ENCODE results near the gene C9.
"Not testable (repeated sequence)": the region's sequence is repeated elsewhere in the genome, so short reads cannot be mapped to it uniquely, and the experiment has no call there.

The C9 gene

DNA sequence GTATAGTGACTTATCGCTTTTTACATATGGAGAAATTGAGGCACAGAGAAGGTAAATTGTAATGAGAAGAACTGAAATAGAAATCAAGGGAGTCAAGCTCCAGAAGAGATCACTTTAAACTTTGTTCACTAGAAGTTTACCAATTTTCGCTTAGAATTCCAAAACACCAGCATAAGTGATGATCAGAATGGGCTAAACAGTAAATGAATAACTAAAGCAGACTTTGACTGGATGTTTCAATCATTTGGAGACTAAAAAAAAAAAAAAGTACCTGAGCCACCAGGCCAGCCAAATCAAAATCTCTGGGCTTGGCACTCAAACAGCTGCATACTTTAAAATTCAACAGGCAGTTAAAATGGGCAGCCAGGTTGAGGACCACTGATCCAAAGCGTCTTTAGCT, 106.7 kb downstream of the C9 start:
- no peak for DNase-seq (ENCODE audit: low spot score)

DNA sequence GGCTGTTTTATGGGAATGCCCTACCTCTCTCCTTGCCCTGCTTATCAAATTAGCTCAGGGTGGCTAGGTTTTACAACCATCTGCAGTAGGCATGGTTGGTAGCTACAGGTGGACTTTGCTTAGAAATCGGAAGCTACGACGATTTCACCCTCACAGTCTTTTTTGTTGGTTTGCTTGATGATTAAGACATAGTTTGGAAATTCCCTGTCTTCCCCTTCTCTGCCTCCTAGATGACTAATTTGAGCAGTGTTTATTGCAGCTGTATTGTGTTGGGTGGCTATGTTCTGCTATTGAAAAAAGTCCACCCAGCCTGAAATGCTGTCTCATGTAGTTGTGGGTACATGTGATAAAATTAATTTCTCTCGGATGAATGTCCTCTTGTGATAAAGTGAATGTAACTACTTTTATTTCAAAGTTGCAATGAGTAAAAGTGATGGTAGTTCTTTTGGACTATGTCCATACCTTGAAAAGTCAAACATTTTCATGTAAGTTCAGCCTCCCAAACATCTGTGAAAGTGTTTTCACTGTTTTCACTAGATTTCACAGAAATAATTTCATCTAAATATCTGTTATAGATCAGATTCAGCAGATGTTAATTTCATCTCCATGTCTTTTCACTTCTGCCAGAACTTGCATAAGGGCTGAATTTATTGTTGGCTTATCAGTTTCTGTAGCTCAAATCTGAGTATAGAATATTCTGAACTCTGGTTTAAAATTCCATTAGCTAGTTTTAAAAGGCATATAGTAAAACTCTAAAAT, 107.6 kb downstream of the C9 start:
- DNase-seq (ENCODE audit: low spot score) = no peak

DNA sequence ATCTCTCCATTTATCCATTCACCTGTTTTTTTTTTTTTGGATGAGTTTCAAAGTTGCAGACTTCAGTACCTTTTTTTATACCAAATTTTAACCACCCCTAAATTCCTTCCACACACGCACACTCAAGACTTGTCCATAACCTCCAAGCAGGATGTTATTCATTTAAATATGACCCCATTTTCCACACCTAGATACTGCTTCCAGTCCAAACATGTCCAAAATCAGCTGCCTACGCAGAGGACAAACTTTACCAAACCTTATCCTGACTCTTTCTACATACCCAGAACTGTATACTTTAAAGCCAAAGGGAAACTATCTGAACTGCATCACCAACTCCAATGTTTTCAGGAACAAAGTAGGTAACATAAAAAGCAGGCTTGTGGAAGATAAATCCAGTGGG, 108.9 kb downstream of the C9 start:
- no peak for DNase-seq (ENCODE audit: low spot score)

DNA sequence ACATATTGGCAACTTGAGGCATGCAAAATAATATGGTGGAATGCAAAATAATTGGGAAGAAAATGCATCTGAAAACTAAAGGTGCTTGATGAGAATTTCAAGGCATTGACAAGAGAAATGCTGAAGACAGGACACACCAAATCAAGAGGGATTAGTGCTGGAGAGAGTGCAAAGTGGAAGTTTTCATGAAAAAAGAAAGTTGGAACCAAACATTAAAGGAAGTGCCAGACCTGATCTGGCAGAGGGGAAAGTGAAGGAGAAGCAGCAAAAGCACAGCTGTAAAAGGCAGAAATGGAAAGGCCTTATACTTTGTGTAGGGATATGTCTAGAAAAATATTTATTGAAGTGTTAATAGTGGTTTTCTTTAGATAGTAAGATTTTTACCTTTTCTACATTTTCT, 109.6 kb downstream of the C9 start:
- no peak for DNase-seq (ENCODE audit: low spot score)

DNA sequence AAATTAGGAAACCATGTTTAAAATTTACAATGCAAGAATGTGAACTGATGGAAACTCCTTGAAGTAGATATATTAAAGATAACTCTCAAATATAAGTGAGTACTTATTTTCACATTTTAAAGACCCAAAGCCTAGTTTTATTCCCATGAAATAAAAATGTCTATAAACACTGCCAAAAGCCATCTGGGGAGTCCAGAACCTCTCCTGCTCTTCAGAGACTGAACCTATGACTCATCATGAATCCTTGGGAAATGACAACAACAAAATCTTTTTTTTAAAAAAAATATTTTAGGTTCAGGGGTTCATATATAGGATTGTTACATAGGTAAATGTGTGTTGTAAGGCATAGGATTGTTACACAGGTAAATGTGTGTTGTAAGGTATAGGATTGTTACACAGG, 111.1 kb downstream of the C9 start:
- DNase-seq (ENCODE audit: low spot score) = no peak

DNA sequence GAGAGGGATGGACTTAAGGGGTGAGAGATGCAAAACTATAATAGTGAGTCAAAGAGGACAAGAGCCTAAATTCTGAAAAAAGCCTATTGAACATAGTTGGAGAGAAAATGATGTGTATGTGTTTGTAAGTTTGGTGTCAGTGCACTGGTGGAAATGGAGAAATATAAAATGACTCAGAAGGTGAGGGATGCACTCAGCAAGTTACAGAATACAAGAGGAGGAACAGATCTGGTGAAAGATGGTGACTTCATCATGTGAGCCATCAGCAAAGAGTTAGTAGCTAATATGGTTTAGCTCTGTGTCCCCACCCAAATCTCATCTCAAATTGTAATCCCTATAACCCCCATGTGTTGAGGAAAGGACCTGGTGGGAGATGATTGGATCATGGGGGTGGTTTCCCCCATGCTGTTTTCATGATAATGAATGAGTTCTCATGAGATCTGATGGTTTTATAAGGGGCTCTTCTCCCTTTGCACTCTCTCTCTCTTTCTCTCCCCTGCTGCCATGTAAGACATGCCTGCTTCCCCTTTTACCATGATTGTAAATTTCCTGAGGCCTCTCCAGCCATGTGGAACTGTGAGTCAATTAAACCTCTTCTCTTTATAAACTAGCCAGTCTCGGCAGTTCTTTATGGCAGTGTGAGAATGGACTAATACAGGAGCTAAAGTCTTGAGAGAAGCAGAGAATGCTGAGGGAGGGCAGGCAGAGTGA, 114.6 kb downstream of the C9 start:
- DNase-seq (ENCODE audit: low spot score) = no peak

DNA sequence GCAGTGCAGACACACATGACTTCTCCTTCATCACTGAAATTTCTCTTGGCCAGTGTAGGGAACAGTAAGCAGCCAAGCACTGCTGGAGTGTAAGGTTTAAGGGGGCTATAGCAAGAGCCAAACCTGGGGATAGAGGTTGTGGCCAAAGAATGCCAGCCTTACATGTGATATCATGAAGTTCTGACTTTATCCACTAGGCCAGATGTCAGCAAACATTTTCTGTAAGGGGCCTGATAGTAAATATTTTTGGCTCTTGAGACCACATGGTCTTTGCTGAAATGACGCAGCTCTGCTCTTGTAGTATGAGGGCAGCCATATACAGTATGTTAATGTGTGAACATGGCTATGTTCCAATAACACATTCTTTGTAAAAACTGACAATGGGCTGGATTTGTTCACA, 115.2 kb downstream of the C9 start:
- DNase-seq (ENCODE audit: low spot score) = no peak

DNA sequence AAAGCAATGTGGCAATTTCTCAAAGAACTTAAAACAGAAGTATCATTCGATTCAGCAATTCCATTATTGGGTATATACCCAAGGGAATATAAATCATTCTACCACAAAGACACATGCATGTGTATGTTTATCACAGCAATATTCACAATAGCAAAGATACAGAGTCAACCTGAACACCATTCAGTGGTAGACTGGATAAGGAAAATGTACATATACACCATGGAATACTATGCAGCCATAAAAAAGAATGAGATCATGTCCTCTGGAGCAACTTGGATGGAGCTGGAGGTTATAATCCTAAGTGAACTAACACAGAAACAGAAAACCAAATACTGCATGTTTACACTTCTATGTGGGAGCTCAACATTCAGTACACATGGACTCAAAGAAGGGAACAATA, 123.5 kb downstream of the C9 start:
- no peak for DNase-seq (ENCODE audit: low spot score)

DNA sequence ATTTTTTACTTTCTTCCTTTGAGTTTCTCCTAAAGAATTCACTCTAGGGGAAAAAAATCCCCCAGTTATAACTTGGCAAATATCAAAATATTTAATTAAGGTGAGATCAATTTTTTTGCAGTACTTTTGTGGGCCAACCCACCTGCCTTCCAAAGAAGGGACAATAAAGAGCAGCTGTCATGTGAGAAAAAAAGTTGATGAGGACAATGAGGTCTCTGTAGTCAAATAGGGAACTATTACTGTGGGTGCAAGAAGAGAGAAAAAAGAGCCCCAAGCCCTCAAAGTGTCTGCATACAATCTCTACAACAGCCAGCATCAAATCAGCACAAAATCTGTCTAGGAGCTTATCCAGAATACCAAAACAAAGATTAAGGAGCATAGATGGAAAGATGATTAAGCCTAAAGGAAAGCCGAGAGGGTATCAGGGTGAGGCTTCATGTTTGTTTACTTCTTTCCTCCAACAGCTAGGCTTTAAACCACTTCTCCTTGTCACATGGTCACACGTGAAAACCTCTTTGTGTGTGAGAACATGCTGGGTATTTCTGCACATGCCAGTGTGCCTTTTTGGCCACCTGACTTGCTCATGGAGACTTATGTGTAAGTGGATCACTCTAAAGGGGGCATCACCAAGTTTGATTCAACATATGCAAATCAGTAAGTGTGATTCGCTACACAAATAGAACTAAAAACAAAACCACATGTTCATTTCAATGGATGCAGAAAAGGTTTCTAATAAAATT, 125.8 kb downstream of the C9 start:
- DNase-seq (ENCODE audit: low spot score) = no peak

DNA sequence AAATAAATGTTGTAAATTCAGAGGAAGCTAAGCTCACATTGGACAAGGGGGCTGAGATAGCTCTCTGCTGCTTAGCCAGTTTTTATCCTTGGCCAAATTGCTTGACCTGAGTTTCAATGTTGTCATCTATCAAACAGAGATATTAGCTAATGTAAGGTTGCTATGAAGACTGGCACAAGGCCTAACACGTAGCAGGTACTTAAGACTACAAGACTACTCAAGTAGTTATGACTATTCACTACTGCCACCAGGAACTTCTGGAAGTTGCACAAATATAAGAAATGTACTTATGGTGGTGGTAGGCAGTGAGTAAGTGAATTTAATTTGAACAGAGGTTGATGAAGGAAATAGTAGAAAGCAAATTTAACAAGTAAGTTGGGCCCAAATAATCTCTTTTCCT, 127.6 kb downstream of the C9 start:
- DNase-seq (ENCODE audit: low spot score) = no peak

DNA sequence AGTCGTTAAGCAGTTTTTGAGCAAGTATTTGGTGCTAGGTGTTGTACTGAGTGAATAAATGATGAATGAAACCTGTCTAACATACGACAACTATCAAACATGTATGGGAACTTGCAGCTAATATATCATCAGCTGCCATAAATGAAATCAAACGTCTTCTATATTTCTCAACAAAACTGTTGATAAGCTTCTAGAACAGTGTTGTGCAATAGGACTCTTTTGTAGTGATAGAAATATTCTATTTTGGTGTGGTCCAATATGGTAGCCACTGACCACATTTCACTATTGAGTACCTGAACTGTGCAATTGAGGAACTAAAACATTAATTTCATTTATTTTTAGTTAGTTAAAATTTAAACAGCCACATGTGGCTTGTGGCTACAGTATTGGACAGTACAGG, 128.6 kb downstream of the C9 start:
- no peak for DNase-seq (ENCODE audit: low spot score)

DNA sequence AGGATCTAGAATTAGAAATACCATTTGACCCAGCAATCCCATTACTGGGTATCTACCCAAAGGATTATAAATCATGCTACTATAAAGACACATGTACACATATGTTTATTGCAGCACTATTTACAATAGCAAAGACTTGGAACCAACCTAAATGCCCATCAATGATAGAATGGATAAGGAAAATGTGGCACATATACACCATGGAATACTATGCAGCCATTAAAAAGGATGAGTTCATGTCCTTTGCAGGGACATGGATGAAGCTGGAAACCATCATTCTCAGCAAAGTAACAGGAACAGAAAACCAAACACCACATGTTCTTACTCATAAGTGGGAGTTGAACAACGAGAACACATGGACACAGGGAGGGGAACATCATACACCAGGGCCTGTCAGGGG, 129.8 kb downstream of the C9 start:
- DNase-seq (ENCODE audit: low spot score) = not testable (repeated sequence)

Data from NAMALWA (cell line).